Left cardiac atrium (tissue), 4 donors: ENCODE results near the gene DNAH17. TPM values are rescaled to one million over a fixed set of nuclear protein-coding genes. Genes with fewer than 3 reads are reported as not detected.

Experiments
- ATAC-seq, 2 donors: fragments of 200-7000 bp; cut with Tn5 transposase; one replicate each; pipeline ENCODE4 v1.9.1; 2020; ENCODE audit warnings: mild to moderate bottlenecking in 2 of 2, moderate library complexity in 2 of 2
- DNase-seq: peaks from one replicate; pipeline ENCODE4 v3.0.0-alpha.2; 2020
- intact Hi-C, 2 donors: fragments of 100-400 bp; cut with DNase I; formaldehyde crosslinking; loops; one replicate each; pipeline versions ENCODE4 v1.14.1 to v1.15.1; 2022 to 2023
- total RNA-seq, 2 donors: library from RNA; stranded (reverse); fragmentation: NEBNext Ultra II Directional; extraction: Animal tissue kit (Norgen Biotek cat#: 25700); gene quantifications; one replicate each; pipeline ENCODE4 v1.2.1, GENCODE V29; 2021
- donor health status: DM: no; HTN: yes; CAD: no.
- donor health status: DM: no; HTN: yes; CAD: no; lungs with severe emphysema.
- donor health status: DM: yes; HTN: yes; CAD: no.
- donor health status: Dilated cardiomyopathy.

The DNAH17 gene
- total RNA-seq, 2 donors from 2014 or later = 0.21 to 0.32 TPM

GRCh38 chr17:78374189-78374588 is 203.0 kb downstream of the DNAH17 start:
- DNase-seq = no peak
- ATAC-seq = no peak
- intact Hi-C loops = no loop called here

Other genes with a start within 250 kb of the DNAH17 start
- 10 to 100 TPM; 15.1 to 78.1 TPM for gene SOCS3, start 217.3 kb downstream of the DNAH17 start, total RNA-seq
- 10 to 100 TPM; 17.7 to 24.3 TPM for gene PGS1, start 198.7 kb downstream of the DNAH17 start, total RNA-seq
- 10 to 100 TPM; 33.9 to 45.3 TPM for gene CYTH1, start 204.9 kb upstream of the DNAH17 start, total RNA-seq